Measurements from ENCODE around the gene CDA. TPM values are rescaled to one million over a fixed set of nuclear protein-coding genes. Genes with fewer than 3 reads are reported as not detected.
"Not testable (repeated sequence)": the region's sequence is repeated elsewhere in the genome, so short reads cannot be mapped to it uniquely, and the experiment has no call there.

Gene CDA
- polyA plus RNA-seq, 1 donor from 2014 or later, result 0.73 TPM

DNA sequence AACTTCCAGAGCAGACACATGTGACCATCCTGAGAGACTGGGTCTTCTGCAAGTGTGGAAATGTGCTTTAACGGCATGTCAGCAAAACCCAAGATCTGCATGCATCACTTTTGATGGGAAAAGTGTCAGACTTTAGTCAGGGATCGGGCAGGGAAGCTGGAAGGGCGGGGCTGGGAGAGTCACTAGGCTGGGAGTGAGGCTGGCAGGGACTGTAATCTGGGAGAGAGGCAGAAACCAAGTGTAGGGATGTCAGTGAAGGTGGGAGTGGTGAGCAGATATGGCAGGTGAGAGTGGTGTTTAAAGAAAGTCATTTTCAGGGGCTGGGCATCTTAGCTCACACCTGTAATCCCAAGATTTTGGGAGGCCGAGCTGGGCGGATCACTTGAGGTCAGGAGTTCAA is 11.3 kb downstream of the CDA start:
- H3K27me3 Mint-ChIP-seq, result peaks cover 5% of the 10 kb centered on the region
- no peak overlapping the region for H3K4me3 Mint-ChIP-seq
- peaks cover 0 to 4% (median 0%) of the 10 kb centered on the region in 3 donors for H3K4me1 Mint-ChIP-seq
- peaks cover 2% of the 10 kb centered on the region for H3K36me3 Mint-ChIP-seq
- no peak overlapping the region for H3K27ac Mint-ChIP-seq
- H3K9me3 Mint-ChIP-seq, result peaks cover 0 to 4% (median 3%) of the 10 kb centered on the region in 3 donors

GRCh38 chr1:20601129-20601825 is 12.4 kb downstream of the CDA start:
- Mint-ChIP-seq H3K27ac (no peak overlapping the region), H3K36me3 (peaks cover 2% of the 10 kb centered on the region), H3K4me3 (no peak overlapping the region), H3K4me1 (peaks cover 0 to 4% (median 0%) of the 10 kb centered on the region in 3 donors), H3K9me3 (peaks cover 0 to 4% (median 3%) of the 10 kb centered on the region in 3 donors), H3K27me3 (peaks cover 3% of the 10 kb centered on the region)

- H3K9me3 Mint-ChIP-seq, result peaks cover 0 to 4% (median 3%) of the 10 kb centered on the region in 3 donors
- H3K4me1 Mint-ChIP-seq, result peaks cover 0 to 4% (median 0%) of the 10 kb centered on the region in 3 donors
- peaks cover 2% of the 10 kb centered on the region for H3K36me3 Mint-ChIP-seq
- H3K27me3 Mint-ChIP-seq, result peaks cover 3% of the 10 kb centered on the region
- no peak overlapping the region for H3K4me3 Mint-ChIP-seq
- no peak overlapping the region for H3K27ac Mint-ChIP-seq
Measured at GRCh38 chr1:20602851-20603450, 14.1 kb downstream of the CDA start.

DNA sequence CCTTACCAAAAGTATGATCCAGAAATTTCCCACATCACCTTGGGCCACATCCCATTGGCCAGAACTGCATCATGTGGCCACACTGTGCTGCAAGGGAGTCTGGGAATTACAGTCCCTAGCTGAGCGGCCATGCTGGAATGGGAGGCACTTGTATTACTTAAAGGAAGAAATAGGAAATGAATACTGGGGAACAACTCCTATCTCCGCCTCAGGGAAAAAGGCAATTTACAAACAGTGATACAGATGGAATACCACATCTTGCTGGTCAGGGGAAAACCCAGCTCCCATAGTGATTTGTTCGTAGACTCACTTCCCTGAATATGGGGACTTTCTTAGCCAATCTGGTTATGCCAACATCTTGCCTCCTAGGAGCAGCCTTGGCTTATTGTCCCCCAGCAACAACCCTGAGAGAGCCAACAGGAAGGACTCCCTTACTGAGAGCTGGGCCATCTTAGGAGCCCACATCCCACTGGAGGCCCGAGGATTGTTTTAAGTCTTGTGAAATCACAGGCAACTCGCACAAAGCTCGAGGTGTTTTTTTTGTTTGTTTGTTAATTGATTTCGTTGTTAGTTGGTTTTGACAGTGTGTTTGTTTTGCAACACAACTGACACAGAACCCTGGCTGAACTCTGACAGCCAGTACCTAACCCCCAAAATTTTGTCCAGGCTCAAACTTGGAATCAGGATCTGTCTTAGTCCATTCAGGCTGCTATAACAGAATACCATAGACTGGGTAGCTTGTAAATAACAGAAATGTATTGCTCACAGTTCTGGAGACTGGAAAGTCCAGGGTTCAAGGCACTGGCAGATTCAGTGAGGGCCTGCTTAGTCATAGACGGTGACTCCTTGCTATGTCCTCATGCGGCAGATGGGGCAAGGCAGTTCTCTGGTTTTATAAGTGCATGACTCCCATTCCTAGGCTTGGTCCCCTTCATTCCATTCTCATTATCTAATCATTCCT is 14.9 kb downstream of the CDA start:
- peaks cover 0 to 4% (median 3%) of the 10 kb centered on the region in 3 donors for H3K9me3 Mint-ChIP-seq
- H3K27me3 Mint-ChIP-seq, result peaks cover 3% of the 10 kb centered on the region
- H3K4me3 Mint-ChIP-seq, result no peak overlapping the region
- H3K36me3 Mint-ChIP-seq, result peaks cover 2% of the 10 kb centered on the region
- no peak overlapping the region for H3K27ac Mint-ChIP-seq
- peaks cover 0 to 4% (median 0%) of the 10 kb centered on the region in 3 donors for H3K4me1 Mint-ChIP-seq

- Mint-ChIP-seq H3K9me3 (peaks cover 0 to 4% (median 3%) of the 10 kb centered on the region in 3 donors), H3K4me1 (peaks cover 0 to 4% (median 0%) of the 10 kb centered on the region in 3 donors), H3K27me3 (peaks cover 3% of the 10 kb centered on the region), H3K36me3 (peaks cover 2% of the 10 kb centered on the region), H3K27ac (no peak overlapping the region), H3K4me3 (no peak overlapping the region)
Measured at GRCh38 chr1:20604678-20605077, 15.8 kb downstream of the CDA start.

DNA sequence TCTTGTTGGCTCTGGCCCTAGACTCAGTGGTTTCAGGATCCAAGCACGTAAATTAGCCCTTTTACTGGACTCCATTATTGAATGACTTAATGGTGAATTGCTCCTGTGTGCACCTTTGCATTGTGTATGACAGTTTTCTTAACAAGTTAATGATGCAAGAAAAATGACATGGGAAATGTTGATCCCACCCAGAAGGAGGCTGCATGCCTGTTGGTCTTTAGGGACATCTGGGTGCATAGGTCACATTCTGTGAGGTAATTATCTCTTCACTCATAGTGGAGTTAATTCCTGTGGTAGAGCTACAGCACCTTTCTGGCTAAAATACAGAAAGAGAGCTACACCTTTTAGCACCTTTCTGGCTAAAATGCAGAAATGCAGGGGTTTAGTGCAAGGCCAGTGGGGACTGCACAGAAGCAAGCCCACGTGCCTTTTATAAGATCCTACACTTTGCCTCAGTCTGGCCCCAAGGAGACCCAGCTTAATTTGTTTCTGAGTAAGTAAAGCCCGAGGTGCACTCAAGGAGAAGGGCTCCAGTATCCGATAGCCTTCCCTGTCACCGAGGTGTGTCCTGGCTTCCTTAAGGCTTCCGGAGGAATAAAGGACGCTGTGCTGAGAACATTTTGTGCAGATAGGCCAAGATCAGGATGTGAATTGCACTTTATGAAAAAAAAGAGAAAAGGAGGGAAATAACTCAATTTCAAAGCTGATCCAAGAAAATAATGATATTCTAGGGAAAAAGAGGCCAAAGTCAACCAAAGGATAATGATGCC is 18.1 kb downstream of the CDA start:
- H3K27me3 Mint-ChIP-seq, H3K9me3 Mint-ChIP-seq, H3K27ac Mint-ChIP-seq, H3K36me3 Mint-ChIP-seq, H3K4me3 Mint-ChIP-seq, H3K4me1 Mint-ChIP-seq: not testable (repeated sequence)

GRCh38 chr1:20609541-20609940 is 20.6 kb downstream of the CDA start:
- Mint-ChIP-seq H3K27ac (no peak overlapping the region), H3K4me1 (peaks cover 0 to 1% (median 0%) of the 10 kb centered on the region in 3 donors), H3K27me3 (no peaks in the 10 kb centered on the region), H3K36me3 (no peaks in the 10 kb centered on the region), H3K9me3 (peaks cover 0 to 2% (median 0%) of the 10 kb centered on the region in 3 donors), H3K4me3 (no peak overlapping the region)

DNA sequence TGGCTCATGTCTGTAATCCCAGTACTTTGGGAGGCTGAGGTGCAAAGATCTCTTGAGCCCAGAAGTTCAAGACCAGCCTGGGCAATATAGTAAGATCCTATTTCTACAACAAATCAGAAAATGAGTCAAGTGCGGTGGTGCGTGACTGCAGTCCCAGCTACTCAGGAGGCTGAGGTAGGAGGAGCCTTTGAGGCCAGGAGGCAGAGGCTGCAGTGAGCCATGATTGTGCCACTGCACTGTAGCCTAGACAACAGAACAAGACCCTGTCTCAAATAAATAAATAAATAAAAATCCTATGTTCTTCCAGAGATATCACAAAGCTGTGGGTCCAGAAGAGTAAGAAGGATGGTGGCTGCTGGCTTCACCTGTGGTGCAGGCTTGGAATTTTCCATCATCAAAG is 22.1 kb downstream of the CDA start:
- Mint-ChIP-seq H3K4me1 (peaks cover 0 to 2% (median 0%) of the 10 kb centered on the region in 3 donors), H3K36me3 (no peaks in the 10 kb centered on the region), H3K27ac (no peak overlapping the region), H3K27me3 (peaks cover 1% of the 10 kb centered on the region), H3K9me3 (peaks cover 0 to 2% (median 0%) of the 10 kb centered on the region in 3 donors), H3K4me3 (no peak overlapping the region)

DNA sequence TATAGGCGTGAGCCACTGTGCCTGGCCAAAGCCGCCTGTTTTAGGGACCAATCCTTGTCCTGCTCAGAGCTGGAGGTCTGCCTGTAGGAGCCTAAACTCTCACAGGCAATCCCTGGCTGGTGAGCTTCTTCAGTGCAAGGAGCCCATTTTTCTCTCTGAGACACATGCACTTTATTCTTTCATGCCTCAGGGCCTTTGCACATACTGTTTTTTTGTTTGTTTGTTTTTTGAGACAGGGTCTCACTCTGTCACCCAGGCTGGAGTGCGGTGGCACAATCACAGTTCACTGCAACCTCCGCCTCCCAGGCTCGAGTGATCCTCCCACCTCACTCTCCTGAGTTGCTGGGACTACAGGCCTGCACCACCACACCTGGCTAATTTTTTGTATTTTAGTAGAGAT is 22.8 kb downstream of the CDA start:
- Mint-ChIP-seq H3K27me3 (peaks cover 3% of the 10 kb centered on the region), H3K9me3 (peaks cover 0 to 2% (median 0%) of the 10 kb centered on the region in 3 donors), H3K4me3 (no peak overlapping the region), H3K4me1 (peaks cover 0 to 4% (median 2%) of the 10 kb centered on the region in 3 donors), H3K27ac (no peak overlapping the region), H3K36me3 (no peaks in the 10 kb centered on the region)

DNA sequence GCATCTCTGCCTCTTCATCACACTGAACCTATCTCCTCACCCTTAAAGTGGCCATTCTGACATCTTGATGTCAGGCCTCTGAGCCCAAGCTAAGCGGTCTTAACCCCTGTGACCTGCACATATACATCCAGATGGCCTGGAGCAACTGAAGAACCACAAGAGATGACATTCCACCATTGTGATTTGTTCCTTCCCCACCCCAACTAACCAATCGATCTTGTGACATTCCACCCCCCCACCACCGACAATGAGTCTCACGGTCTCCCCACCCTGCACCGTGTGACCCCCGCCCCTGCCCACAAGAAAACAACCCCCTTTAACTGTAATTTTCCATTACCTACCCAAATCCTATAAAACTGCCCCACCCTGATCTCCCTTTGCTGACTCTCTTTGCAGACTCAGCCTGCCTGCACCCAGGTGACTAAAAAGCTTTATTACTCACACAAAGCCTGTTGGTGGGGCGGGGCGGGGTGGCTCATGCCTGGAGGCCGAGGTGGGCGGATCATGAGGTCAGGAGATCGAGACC is 23.4 kb downstream of the CDA start:
- H3K4me3 Mint-ChIP-seq, result no peak overlapping the region
- peaks cover 0 to 2% (median 0%) of the 10 kb centered on the region in 3 donors for H3K9me3 Mint-ChIP-seq
- no peak overlapping the region for H3K27ac Mint-ChIP-seq
- peaks cover 3% of the 10 kb centered on the region for H3K27me3 Mint-ChIP-seq
- H3K36me3 Mint-ChIP-seq, result no peaks in the 10 kb centered on the region
- H3K4me1 Mint-ChIP-seq, result peaks cover 0 to 4% (median 2%) of the 10 kb centered on the region in 3 donors

DNA sequence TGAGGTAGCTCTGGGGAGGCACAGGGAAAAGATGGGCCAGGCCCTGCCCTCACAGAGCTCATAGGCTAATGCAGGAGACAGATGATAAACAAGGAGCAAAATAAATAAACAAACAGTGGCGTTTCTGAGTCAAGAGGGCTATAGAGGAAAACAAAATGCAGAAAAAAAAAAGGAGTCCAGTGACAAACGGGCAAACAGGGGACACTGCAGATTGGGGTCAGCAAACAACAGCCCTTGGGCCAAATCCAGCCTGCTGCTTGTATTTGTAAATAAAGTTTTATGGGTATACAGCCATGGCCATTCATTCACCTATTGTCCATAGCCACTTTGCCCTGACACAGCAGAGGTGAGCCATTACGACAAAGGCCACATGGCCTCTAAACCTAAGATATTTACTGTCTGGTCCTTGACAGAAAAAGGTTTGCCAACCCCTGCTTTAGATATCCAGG is 25.3 kb downstream of the CDA start:
- Mint-ChIP-seq H3K9me3 (peaks cover 0 to 2% (median 0%) of the 10 kb centered on the region in 3 donors), H3K36me3 (no peaks in the 10 kb centered on the region), H3K27ac (no peak overlapping the region), H3K4me1 (peaks cover 0 to 4% (median 2%) of the 10 kb centered on the region in 3 donors), H3K4me3 (no peak overlapping the region), H3K27me3 (peaks cover 8% of the 10 kb centered on the region)

GRCh38 chr1:20615946-20616846 is 27.3 kb downstream of the CDA start:
- Mint-ChIP-seq H3K27me3 (peaks cover 9% of the 10 kb centered on the region), H3K4me1 (peaks cover 0 to 4% (median 2%) of the 10 kb centered on the region in 3 donors), H3K36me3 (no peaks in the 10 kb centered on the region), H3K9me3 (peaks cover 0 to 2% (median 0%) of the 10 kb centered on the region in 3 donors), H3K4me3 (no peak overlapping the region), H3K27ac (no peak overlapping the region)

GRCh38 chr1:20616847-20617487 is 28.1 kb downstream of the CDA start:
- H3K4me1 Mint-ChIP-seq, result peaks cover 0 to 4% (median 2%) of the 10 kb centered on the region in 3 donors
- no peak overlapping the region for H3K4me3 Mint-ChIP-seq
- no peaks in the 10 kb centered on the region for H3K36me3 Mint-ChIP-seq
- peaks cover 9% of the 10 kb centered on the region for H3K27me3 Mint-ChIP-seq
- peaks cover 0 to 2% (median 0%) of the 10 kb centered on the region in 3 donors for H3K9me3 Mint-ChIP-seq
- no peak overlapping the region for H3K27ac Mint-ChIP-seq

Data from IgD-negative memory B cell (primary cell).